Activated T-helper 2 cell treated with anti-CD3 and anti-CD28 coated beads, Interferon-gamma antibody, Interleukin-2, Interleukin-4, amounts not matched to agents 10 μg/mL and 5 μg/mL and 100 μg/mL, durations not matched to agents 14 hours and 24 hours and 36 hours (primary cell): Measurements from ENCODE around the gene PRSS12. TPM values are rescaled to one million over a fixed set of nuclear protein-coding genes. Genes with fewer than 3 reads are reported as not detected.

ENCODE experiments used
- DNase-seq: peaks from one replicate; pipeline ENCODE4 v3.0.0; 2021; ENCODE audit warnings: low spot score
- H3K27ac Mint-ChIP-seq: one replicate; pipeline ENCODE4 v1.8.0; 2021; ENCODE audit warnings: mixed read lengths
- H3K27me3 Mint-ChIP-seq: one replicate; pipeline ENCODE4 v1.8.0; 2021; ENCODE audit warnings: low read depth, mixed read lengths
- H3K36me3 Mint-ChIP-seq: one replicate; pipeline ENCODE4 v1.8.0; 2021; ENCODE audit warnings: low read depth, mixed read lengths
- H3K4me1 Mint-ChIP-seq: one replicate; pipeline ENCODE4 v1.8.0; 2021; ENCODE audit warnings: low read depth, mixed read lengths
- H3K4me3 Mint-ChIP-seq: one replicate; pipeline ENCODE4 v1.8.0; 2021; ENCODE audit warnings: low read depth, mild to moderate bottlenecking, moderate library complexity, mixed read lengths
- H3K9me3 Mint-ChIP-seq: one replicate; pipeline ENCODE4 v1.8.0; 2021; ENCODE audit warnings: mixed read lengths
- intact Hi-C: fragments of 100-400 bp; cut with micrococcal nuclease; formaldehyde crosslinking; loops from one replicate; pipeline ENCODE4 v1.15.1; 2023
- total RNA-seq: library from RNA; stranded (reverse); gene quantifications from 2 replicates; pipeline ENCODE4 v1.2.3, GENCODE V29; 2022

Gene PRSS12
- total RNA-seq, 1 donor from 2014 or later = not detected

- H3K27ac Mint-ChIP-seq = no peak overlapping the region
- no peak overlapping the region for H3K4me3 Mint-ChIP-seq
- DNase-seq = no peak
- no peaks in the 10 kb centered on the region for H3K9me3 Mint-ChIP-seq
- H3K27me3 Mint-ChIP-seq = peaks cover 1% of the 10 kb centered on the region
- no peaks in the 10 kb centered on the region for H3K36me3 Mint-ChIP-seq
- intact Hi-C loops = no loop called here
- H3K4me1 Mint-ChIP-seq = no peaks in the 10 kb centered on the region
These were observed 98.4 kb downstream of the PRSS12 start for GRCh38 chr4:118254368-118254767.

GRCh38 chr4:118249890-118250289, 102.9 kb downstream of the PRSS12 start:
- Mint-ChIP-seq H3K27me3 (no peaks in the 10 kb centered on the region), H3K4me1 (peaks cover 2% of the 10 kb centered on the region), H3K27ac (no peak overlapping the region), H3K9me3 (no peaks in the 10 kb centered on the region), H3K36me3 (no peaks in the 10 kb centered on the region), H3K4me3 (no peak overlapping the region)
- intact Hi-C loops = no loop called here
- DNase-seq = no peak

- Mint-ChIP-seq H3K27ac (no peak overlapping the region), H3K4me1 (no peaks in the 10 kb centered on the region), H3K9me3 (no peaks in the 10 kb centered on the region), H3K36me3 (no peaks in the 10 kb centered on the region), H3K4me3 (no peak overlapping the region), H3K27me3 (peaks cover 2% of the 10 kb centered on the region)
- intact Hi-C loops = no loop called here
- DNase-seq = no peak
These were observed 115.3 kb downstream of the PRSS12 start for GRCh38 chr4:118237531-118237930.

GRCh38 chr4:118235566-118236120, 117.2 kb downstream of the PRSS12 start:
- Mint-ChIP-seq H3K36me3 (no peaks in the 10 kb centered on the region), H3K4me3 (no peak overlapping the region), H3K27ac (no peak overlapping the region), H3K27me3 (peaks cover 2% of the 10 kb centered on the region), H3K4me1 (no peaks in the 10 kb centered on the region), H3K9me3 (no peaks in the 10 kb centered on the region)
- no peak for DNase-seq
- intact Hi-C loops = no loop called here
